Liver (tissue), 9 donors: Measurements from ENCODE around the gene TMEM139. TPM values are rescaled to one million over a fixed set of nuclear protein-coding genes. Genes with fewer than 3 reads are reported as not detected.

Experiments
- DNase-seq: peaks from one replicate; pipeline ENCODE4 v3.0.0-alpha.2; 2017; ENCODE audit warnings: low spot score
- H3K27ac ChIP-seq, 2 donors: one replicate each; pipeline ENCODE4 v1.7.0; 2013; ENCODE audit warnings: inconsistent platforms in 2 of 2, low read length in 2 of 2, control low read depth in 1 of 2, low read depth in 1 of 2, mild to moderate bottlenecking in 1 of 2
- H3K27me3 ChIP-seq, 4 donors: one replicate each; pipeline versions ENCODE4 v1.6.1 to v1.7.0; 2013; ENCODE audit warnings: low read length in 3 of 4, inconsistent platforms in 1 of 4, mild to moderate bottlenecking in 1 of 4, moderate library complexity in 1 of 4; ENCODE audit not compliant: control insufficient read depth in 4 of 4, insufficient read depth in 4 of 4
- H3K36me3 ChIP-seq, 4 donors: one replicate each; pipeline versions ENCODE4 v1.6.1 to v1.7.0; 2013; ENCODE audit warnings: low read length in 3 of 4, mild to moderate bottlenecking in 3 of 4, low read depth in 1 of 4, moderate library complexity in 1 of 4; ENCODE audit not compliant: control insufficient read depth in 4 of 4, insufficient read depth in 3 of 4
- H3K4me1 ChIP-seq, 4 donors: one replicate each; pipeline versions ENCODE4 v1.6.1 to v1.7.0; 2013; ENCODE audit warnings: low read length in 3 of 4, mild to moderate bottlenecking in 3 of 4, moderate library complexity in 1 of 4; ENCODE audit not compliant: control insufficient read depth in 4 of 4, insufficient read depth in 4 of 4
- H3K4me3 ChIP-seq, 3 donors: one replicate each; pipeline versions ENCODE4 v1.6.1 to v1.7.0; 2013; ENCODE audit warnings: low read length in 3 of 3, control low read depth in 1 of 3, low read depth in 1 of 3, mild to moderate bottlenecking in 1 of 3
- H3K9ac ChIP-seq, 2 donors: one replicate each; pipeline ENCODE4 v1.7.0; 2013; ENCODE audit warnings: low read length in 2 of 2, mild to moderate bottlenecking in 2 of 2, moderate library complexity in 2 of 2, control low read depth in 1 of 2, low read depth in 1 of 2
- H3K9me3 ChIP-seq, 4 donors: one replicate each; pipeline versions ENCODE4 v1.6.1 to v1.7.0; 2013; ENCODE audit warnings: low read length in 3 of 4; ENCODE audit not compliant: control insufficient read depth in 4 of 4
- EGR1 ChIP-seq, 2 donors: IDR thresholded peaks; 2 replicates each; pipeline ENCODE4 v1.6.1; 2016 to 2018; ENCODE audit warnings: antibody characterized with exemption in 2 of 2, low read depth in 2 of 2
- FOXA1 ChIP-seq: IDR thresholded peaks from 2 replicates; pipeline ENCODE4 v1.6.1; 2016; ENCODE audit warnings: antibody characterized with exemption
- FOXA2 ChIP-seq: IDR thresholded peaks from 2 replicates; pipeline ENCODE4 v1.6.1; 2016; ENCODE audit warnings: antibody characterized with exemption
- GABPA ChIP-seq, 2 donors: IDR thresholded peaks in 1 of 2; conservative IDR thresholded peaks in 1 of 2; 2 replicates each; pipeline ENCODE4 v1.6.1; 2016; ENCODE audit warnings: antibody characterized with exemption in 2 of 2, mild to moderate bottlenecking in 1 of 2, moderate library complexity in 1 of 2
- HNF4A ChIP-seq, 2 donors: conservative IDR thresholded peaks; 2 replicates each; pipeline ENCODE4 v1.6.1; 2016; ENCODE audit warnings: antibody characterized with exemption in 2 of 2, mild to moderate bottlenecking in 2 of 2
- HNF4G ChIP-seq: IDR thresholded peaks from 2 replicates; pipeline ENCODE4 v1.6.1; 2016; ENCODE audit warnings: antibody characterized with exemption
- NR2F2 ChIP-seq: IDR thresholded peaks from 2 replicates; pipeline ENCODE4 v1.6.1; 2016; ENCODE audit warnings: antibody characterized with exemption
- RAD21 ChIP-seq, 2 donors: IDR thresholded peaks; 2 replicates each; pipeline ENCODE4 v1.6.1; 2016; ENCODE audit warnings: antibody characterized with exemption in 2 of 2, mild to moderate bottlenecking in 2 of 2
- RXRA ChIP-seq, 2 donors: IDR thresholded peaks; 2 replicates each; pipeline ENCODE4 v1.6.1; 2017 to 2018; ENCODE audit warnings: antibody characterized with exemption in 2 of 2, mild to moderate bottlenecking in 1 of 2
- SP1 ChIP-seq: IDR thresholded peaks from 2 replicates; pipeline ENCODE4 v1.6.1; 2018; ENCODE audit warnings: antibody characterized with exemption, mild to moderate bottlenecking
- TAF1 ChIP-seq: conservative IDR thresholded peaks from 2 replicates; pipeline ENCODE4 v1.6.1; 2016; ENCODE audit warnings: antibody characterized with exemption, mild to moderate bottlenecking
- YY1 ChIP-seq: IDR thresholded peaks from 2 replicates; pipeline ENCODE4 v1.6.1; 2016; ENCODE audit warnings: antibody characterized with exemption, mild to moderate bottlenecking
- ZBTB33 ChIP-seq: IDR thresholded peaks from 2 replicates; pipeline ENCODE4 v1.6.1; 2016; ENCODE audit warnings: antibody characterized with exemption
- WGBS: extraction: QIAGEN DNeasy Blood & Tissue Kit; methylation state at CpG from one replicate; pipeline ENCODE4 v1.1.7; 2013; 5-methylcytosine and 5-hydroxymethylcytosine counted together
- polyA plus RNA-seq, 2 donors: library from polyadenylated mRNA; stranded (reverse) in 1 of 2; unstranded in 1 of 2; fragments of 200-250 nt in 1 of 2; fragments of >200 nt in 1 of 2; fragmentation: Nextera tagmentation in 1 of 2; extraction: Ambion mirVana in 1 of 2; gene quantifications; one replicate each; pipeline versions ENCODE4 v1.2.1 to v1.2.3, GENCODE V29; 2013 to 2015
- total RNA-seq, 2 donors: library from RNA; depleted of rRNA; stranded (reverse); fragments of >200 nt; gene quantifications; one replicate each; pipeline ENCODE4 v1.2.3, GENCODE V29; 2014
- TF ChIP-seq, protein P1 (sequence below): IDR thresholded peaks from 2 replicates; pipeline ENCODE4 v1.6.1; 2016; ENCODE audit warnings: antibody characterized with exemption, mild to moderate bottlenecking
- TF ChIP-seq, protein P2 (sequence below): IDR thresholded peaks from 2 replicates; pipeline ENCODE4 v1.6.1; 2016; ENCODE audit warnings: antibody characterized with exemption
- TF ChIP-seq, protein P3 (sequence below): IDR thresholded peaks from 2 replicates; pipeline ENCODE4 v1.6.1; 2016; ENCODE audit warnings: antibody characterized with exemption
- donor health status: healthy.
- donor health status: healthy.
- donor health status: healthy.
- donor health status: healthy.
- donor health status: healthy.

Gene TMEM139
- total and polyA plus RNA-seq, 4 donors = 3.0 to 8.6 (median 5.5) TPM

DNA sequence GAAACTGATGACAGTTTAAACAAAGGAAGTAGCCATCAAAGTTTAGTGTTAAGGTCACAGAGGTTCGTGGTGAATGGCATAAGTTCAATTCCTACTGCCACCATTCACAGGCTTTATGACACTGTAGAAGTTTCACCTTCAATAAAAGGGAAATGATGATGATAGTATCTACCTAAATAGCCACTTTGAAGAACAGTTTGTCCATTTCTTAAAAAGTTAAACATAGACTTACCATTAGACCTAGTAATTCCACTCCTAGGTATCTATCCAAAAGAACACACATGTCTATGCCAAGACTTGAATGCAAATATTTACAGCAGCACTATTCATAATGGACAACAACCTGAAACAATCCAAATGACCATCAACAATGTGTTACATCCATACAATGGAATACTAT, 40.4 kb upstream of the TMEM139 start (continued):
- TF ChIP-seq, protein P1, sequence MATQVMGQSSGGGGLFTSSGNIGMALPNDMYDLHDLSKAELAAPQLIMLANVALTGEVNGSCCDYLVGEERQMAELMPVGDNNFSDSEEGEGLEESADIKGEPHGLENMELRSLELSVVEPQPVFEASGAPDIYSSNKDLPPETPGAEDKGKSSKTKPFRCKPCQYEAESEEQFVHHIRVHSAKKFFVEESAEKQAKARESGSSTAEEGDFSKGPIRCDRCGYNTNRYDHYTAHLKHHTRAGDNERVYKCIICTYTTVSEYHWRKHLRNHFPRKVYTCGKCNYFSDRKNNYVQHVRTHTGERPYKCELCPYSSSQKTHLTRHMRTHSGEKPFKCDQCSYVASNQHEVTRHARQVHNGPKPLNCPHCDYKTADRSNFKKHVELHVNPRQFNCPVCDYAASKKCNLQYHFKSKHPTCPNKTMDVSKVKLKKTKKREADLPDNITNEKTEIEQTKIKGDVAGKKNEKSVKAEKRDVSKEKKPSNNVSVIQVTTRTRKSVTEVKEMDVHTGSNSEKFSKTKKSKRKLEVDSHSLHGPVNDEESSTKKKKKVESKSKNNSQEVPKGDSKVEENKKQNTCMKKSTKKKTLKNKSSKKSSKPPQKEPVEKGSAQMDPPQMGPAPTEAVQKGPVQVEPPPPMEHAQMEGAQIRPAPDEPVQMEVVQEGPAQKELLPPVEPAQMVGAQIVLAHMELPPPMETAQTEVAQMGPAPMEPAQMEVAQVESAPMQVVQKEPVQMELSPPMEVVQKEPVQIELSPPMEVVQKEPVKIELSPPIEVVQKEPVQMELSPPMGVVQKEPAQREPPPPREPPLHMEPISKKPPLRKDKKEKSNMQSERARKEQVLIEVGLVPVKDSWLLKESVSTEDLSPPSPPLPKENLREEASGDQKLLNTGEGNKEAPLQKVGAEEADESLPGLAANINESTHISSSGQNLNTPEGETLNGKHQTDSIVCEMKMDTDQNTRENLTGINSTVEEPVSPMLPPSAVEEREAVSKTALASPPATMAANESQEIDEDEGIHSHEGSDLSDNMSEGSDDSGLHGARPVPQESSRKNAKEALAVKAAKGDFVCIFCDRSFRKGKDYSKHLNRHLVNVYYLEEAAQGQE = no peak
- TF ChIP-seq, protein P2, sequence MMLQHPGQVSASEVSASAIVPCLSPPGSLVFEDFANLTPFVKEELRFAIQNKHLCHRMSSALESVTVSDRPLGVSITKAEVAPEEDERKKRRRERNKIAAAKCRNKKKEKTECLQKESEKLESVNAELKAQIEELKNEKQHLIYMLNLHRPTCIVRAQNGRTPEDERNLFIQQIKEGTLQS = no peak
- no peak for TF ChIP-seq YY1
- no peak for TF ChIP-seq HNF4A (conservative IDR thresholded peaks at IDR 0.05)
- TF ChIP-seq FOXA1 = no peak
- TF ChIP-seq RXRA (IDR thresholded peaks at IDR 0.05) = no peak
- TF ChIP-seq EGR1 (IDR thresholded peaks at IDR 0.05; ENCODE audit: low read depth in 2 of 2) = no peak
- TF ChIP-seq, protein P3, sequence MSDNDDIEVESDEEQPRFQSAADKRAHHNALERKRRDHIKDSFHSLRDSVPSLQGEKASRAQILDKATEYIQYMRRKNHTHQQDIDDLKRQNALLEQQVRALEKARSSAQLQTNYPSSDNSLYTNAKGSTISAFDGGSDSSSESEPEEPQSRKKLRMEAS = no peak
- TF ChIP-seq NR2F2 = no peak
- no peak for TF ChIP-seq RAD21 (IDR thresholded peaks at IDR 0.05)
- no peak for TF ChIP-seq FOXA2
- TF ChIP-seq SP1 = no peak
- no peak for TF ChIP-seq TAF1

GRCh38 chr7:143245123-143245522, 39.6 kb upstream of the TMEM139 start:
- Histone ChIP-seq H3K9ac (no peak overlapping the region), H3K27me3 (no peaks in the 10 kb centered on the region), H3K27ac (no peak overlapping the region), H3K4me1 (peaks cover 10 to 41% (median 21%) of the 10 kb centered on the region in 4 donors), H3K36me3 (no peaks in the 10 kb centered on the region), H3K9me3 (no peaks in the 10 kb centered on the region), H3K4me3 (no peak overlapping the region)
- WGBS = 67% methylated on average over 3 of the region's 3 CpGs
- no peak for TF ChIP-seq HNF4G
- no peak for TF ChIP-seq ZBTB33
- TF ChIP-seq GABPA (IDR thresholded peaks at IDR 0.05 in 1 of 2, conservative IDR thresholded peaks at IDR 0.05 in 1 of 2) = no peak
- TF ChIP-seq RXRA (IDR thresholded peaks at IDR 0.05) = no peak
- TF ChIP-seq, protein P2 = no peak
- no peak for TF ChIP-seq YY1
- TF ChIP-seq, protein P1 = no peak
- no peak for DNase-seq
